ENCODE measurements around the gene DYDC1. TPM values are rescaled to one million over a fixed set of nuclear protein-coding genes. Genes with fewer than 3 reads are reported as not detected.

DYDC1 gene
- polyA plus RNA-seq, 1 of the 3 experiments (the other 2 are of a cell fraction) = not detected

DNA sequence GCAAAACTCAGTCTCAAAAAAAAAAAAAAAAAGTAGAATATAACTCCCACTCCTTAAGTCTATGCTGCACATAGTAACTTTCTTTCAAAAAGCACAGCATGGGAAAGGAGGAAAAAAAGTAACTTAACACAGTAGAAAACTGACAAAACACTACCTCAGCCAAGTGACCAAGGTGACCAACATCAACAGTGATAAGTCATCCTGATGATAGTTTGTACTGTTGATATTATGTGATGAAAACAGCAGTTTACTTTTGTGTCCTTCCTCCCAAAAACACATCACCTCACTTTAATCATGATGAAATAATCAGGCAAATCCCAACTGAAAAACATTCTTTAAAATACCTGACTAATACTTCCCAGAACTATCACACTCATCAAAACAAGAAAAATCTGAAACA is 37.8 kb downstream of the DYDC1 start:
- Histone ChIP-seq H3K4me1 (ENCODE audit: control insufficient read depth in 1 of 2, insufficient read depth in 2 of 2, low read depth in 1 of 2, low read length in 1 of 2) (no peaks in the 10 kb centered on the region), H3F3A (replicated peaks; ENCODE audit: insufficient read depth) (no peaks in the 10 kb centered on the region), H3K9ac (no peak overlapping the region), H3K4me2 (no peak overlapping the region), H3K9me2 (no peaks in the 10 kb centered on the region), H2AFZ (ENCODE audit: low read depth) (no peak overlapping the region), H3K9me3 (no peaks in the 10 kb centered on the region), H4K20me1 (ENCODE audit: insufficient read depth) (no peaks in the 10 kb centered on the region), H3K4me3 (ENCODE audit: low read depth in 2 of 2, low read length in 1 of 2) (no peak overlapping the region), H3K27ac (ENCODE audit: low read depth in 2 of 2, low read length in 1 of 2) (no peak overlapping the region), H3K79me2 (ENCODE audit: insufficient read depth) (no peaks in the 10 kb centered on the region), H3K27me3 (ENCODE audit: insufficient read depth) (no peaks in the 10 kb centered on the region), H3K36me3 (replicated peaks in 1 of 2; ENCODE audit: control insufficient read depth in 1 of 2, insufficient read depth in 2 of 2, low read length in 1 of 2) (no peaks in the 10 kb centered on the region)
- ChIA-PET CTCF (no interaction called here), POLR2A (no interaction called here)
- DNase-seq = no peak
- TF ChIP-seq YY1 (IDR thresholded peaks at IDR 0.05; ENCODE audit: low read depth) (no peak), NFIC (IDR thresholded peaks at IDR 0.05; ENCODE audit: borderline replicate concordance) (no peak), EP300 (IDR thresholded peaks at IDR 0.05; ENCODE audit: borderline replicate concordance in 1 of 2, low read depth in 1 of 2, low read length in 1 of 2) (no peak), TEAD4 (IDR thresholded peaks at IDR 0.05; ENCODE audit: borderline replicate concordance, insufficient read depth) (no peak), GABPA (IDR thresholded peaks at IDR 0.05; ENCODE audit: low read depth) (no peak), CHD2 (IDR thresholded peaks at IDR 0.05; ENCODE audit: low read length, partially characterized antibody) (no peak), FOSL2 (IDR thresholded peaks at IDR 0.05; ENCODE audit: borderline replicate concordance, low read depth) (no peak), RXRA (IDR thresholded peaks at IDR 0.05; ENCODE audit: borderline replicate concordance, low read depth) (no peak), RCOR1 (IDR thresholded peaks at IDR 0.05; ENCODE audit: low read length) (no peak), RFX5 (IDR thresholded peaks at IDR 0.05; ENCODE audit: low read length) (no peak), TAF1 (IDR thresholded peaks at IDR 0.05; ENCODE audit: borderline replicate concordance, low read depth, low read length) (no peak), FOXM1 (IDR thresholded peaks at IDR 0.05; ENCODE audit: low read depth) (no peak), JUND (IDR thresholded peaks at IDR 0.05) (no peak)
- TF ChIP-seq, protein P1, sequence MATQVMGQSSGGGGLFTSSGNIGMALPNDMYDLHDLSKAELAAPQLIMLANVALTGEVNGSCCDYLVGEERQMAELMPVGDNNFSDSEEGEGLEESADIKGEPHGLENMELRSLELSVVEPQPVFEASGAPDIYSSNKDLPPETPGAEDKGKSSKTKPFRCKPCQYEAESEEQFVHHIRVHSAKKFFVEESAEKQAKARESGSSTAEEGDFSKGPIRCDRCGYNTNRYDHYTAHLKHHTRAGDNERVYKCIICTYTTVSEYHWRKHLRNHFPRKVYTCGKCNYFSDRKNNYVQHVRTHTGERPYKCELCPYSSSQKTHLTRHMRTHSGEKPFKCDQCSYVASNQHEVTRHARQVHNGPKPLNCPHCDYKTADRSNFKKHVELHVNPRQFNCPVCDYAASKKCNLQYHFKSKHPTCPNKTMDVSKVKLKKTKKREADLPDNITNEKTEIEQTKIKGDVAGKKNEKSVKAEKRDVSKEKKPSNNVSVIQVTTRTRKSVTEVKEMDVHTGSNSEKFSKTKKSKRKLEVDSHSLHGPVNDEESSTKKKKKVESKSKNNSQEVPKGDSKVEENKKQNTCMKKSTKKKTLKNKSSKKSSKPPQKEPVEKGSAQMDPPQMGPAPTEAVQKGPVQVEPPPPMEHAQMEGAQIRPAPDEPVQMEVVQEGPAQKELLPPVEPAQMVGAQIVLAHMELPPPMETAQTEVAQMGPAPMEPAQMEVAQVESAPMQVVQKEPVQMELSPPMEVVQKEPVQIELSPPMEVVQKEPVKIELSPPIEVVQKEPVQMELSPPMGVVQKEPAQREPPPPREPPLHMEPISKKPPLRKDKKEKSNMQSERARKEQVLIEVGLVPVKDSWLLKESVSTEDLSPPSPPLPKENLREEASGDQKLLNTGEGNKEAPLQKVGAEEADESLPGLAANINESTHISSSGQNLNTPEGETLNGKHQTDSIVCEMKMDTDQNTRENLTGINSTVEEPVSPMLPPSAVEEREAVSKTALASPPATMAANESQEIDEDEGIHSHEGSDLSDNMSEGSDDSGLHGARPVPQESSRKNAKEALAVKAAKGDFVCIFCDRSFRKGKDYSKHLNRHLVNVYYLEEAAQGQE (IDR thresholded peaks at IDR 0.05; ENCODE audit: low read depth, low read length) = no peak
- TF ChIP-seq, protein P2, sequence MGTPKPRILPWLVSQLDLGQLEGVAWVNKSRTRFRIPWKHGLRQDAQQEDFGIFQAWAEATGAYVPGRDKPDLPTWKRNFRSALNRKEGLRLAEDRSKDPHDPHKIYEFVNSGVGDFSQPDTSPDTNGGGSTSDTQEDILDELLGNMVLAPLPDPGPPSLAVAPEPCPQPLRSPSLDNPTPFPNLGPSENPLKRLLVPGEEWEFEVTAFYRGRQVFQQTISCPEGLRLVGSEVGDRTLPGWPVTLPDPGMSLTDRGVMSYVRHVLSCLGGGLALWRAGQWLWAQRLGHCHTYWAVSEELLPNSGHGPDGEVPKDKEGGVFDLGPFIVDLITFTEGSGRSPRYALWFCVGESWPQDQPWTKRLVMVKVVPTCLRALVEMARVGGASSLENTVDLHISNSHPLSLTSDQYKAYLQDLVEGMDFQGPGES (IDR thresholded peaks at IDR 0.05; ENCODE audit: low read depth, low read length) = no peak
- TF ChIP-seq, protein P3, sequence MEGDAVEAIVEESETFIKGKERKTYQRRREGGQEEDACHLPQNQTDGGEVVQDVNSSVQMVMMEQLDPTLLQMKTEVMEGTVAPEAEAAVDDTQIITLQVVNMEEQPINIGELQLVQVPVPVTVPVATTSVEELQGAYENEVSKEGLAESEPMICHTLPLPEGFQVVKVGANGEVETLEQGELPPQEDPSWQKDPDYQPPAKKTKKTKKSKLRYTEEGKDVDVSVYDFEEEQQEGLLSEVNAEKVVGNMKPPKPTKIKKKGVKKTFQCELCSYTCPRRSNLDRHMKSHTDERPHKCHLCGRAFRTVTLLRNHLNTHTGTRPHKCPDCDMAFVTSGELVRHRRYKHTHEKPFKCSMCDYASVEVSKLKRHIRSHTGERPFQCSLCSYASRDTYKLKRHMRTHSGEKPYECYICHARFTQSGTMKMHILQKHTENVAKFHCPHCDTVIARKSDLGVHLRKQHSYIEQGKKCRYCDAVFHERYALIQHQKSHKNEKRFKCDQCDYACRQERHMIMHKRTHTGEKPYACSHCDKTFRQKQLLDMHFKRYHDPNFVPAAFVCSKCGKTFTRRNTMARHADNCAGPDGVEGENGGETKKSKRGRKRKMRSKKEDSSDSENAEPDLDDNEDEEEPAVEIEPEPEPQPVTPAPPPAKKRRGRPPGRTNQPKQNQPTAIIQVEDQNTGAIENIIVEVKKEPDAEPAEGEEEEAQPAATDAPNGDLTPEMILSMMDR (IDR thresholded peaks at IDR 0.05) = no peak
- TF ChIP-seq, protein P4, sequence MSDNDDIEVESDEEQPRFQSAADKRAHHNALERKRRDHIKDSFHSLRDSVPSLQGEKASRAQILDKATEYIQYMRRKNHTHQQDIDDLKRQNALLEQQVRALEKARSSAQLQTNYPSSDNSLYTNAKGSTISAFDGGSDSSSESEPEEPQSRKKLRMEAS (IDR thresholded peaks at IDR 0.05; ENCODE audit: low read depth) = no peak
